Activated naive CD8-positive, alpha-beta T cell treated with anti-CD3 and anti-CD28 coated beads for 36 hours (primary cell): ENCODE results near the gene DUSP16. TPM values are rescaled to one million over a fixed set of nuclear protein-coding genes. Genes with fewer than 3 reads are reported as not detected.

ENCODE experiments used
- DNase-seq: peaks from one replicate; pipeline ENCODE4 v3.0.0; 2021
- H3K27ac Mint-ChIP-seq: one replicate; pipeline ENCODE4 v1.8.0; 2022; ENCODE audit warnings: mild to moderate bottlenecking, moderate library complexity, mixed read lengths
- H3K27me3 Mint-ChIP-seq: one replicate; pipeline ENCODE4 v1.8.0; 2022; ENCODE audit warnings: mild to moderate bottlenecking, mixed read lengths
- H3K36me3 Mint-ChIP-seq: one replicate; pipeline ENCODE4 v1.8.0; 2021; ENCODE audit warnings: mild to moderate bottlenecking, mixed read lengths
- H3K4me1 Mint-ChIP-seq: one replicate; pipeline ENCODE4 v1.8.0; 2021; ENCODE audit warnings: mixed read lengths
- H3K4me3 Mint-ChIP-seq: one replicate; pipeline ENCODE4 v1.8.0; 2022; ENCODE audit warnings: mild to moderate bottlenecking, moderate library complexity, mixed read lengths
- H3K9me3 Mint-ChIP-seq: one replicate; pipeline ENCODE4 v1.8.0; 2022; ENCODE audit warnings: mixed read lengths
- total RNA-seq, 2 experiments: library from RNA; stranded (reverse); gene quantifications; one replicate each; pipeline ENCODE4 v1.2.3, GENCODE V29; 2021

The DUSP16 gene
- total RNA-seq, 2 experiments from 2014 or later: 21.6 to 24.4 TPM

DNA sequence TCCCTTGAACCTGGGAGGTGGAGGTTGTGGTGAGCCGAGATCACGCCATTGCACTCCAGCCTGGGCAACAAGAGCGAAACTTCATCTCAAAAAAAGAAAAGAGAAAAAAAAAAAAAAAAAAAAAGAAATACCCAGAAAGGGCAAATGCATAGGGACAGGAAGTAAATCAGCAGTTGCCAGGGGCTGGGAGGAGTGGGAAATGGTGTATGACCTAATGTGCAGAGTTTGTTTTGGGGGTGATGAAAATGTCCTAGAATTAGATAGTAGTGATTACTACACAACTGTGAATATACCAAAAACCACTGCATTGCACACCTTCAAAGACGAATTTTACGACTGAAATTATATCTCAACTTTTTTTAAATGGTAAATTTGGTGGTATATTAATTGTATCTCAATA, 20.4 kb downstream of the DUSP16 start:
- Mint-ChIP-seq H3K36me3 (peaks cover 9% of the 10 kb centered on the region), H3K27ac (no peak overlapping the region), H3K9me3 (peaks cover 1% of the 10 kb centered on the region), H3K4me3 (no peak overlapping the region), H3K27me3 (no peaks in the 10 kb centered on the region), H3K4me1 (peaks cover 20% of the 10 kb centered on the region)
- no peak for DNase-seq

DNA sequence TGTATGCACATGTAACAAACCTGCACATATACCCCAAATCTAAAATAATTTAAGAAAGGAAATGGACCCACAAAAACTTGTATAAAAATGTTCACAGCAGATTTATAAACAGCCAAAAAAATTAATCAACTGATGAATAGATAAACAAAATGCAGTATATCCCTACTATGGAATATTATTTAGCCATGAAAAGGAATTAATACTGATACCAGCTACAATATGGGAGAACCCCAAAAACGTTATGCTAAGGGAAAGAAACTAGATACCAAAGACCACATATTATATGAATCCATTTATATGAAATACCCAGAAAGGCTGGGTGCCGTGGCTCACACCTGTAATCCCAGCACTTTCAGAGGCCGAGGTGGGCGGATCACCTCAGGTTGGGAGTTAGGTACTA, 20.9 kb downstream of the DUSP16 start:
- H3K27me3 Mint-ChIP-seq: no peaks in the 10 kb centered on the region
- peaks cover 1% of the 10 kb centered on the region for H3K9me3 Mint-ChIP-seq
- H3K36me3 Mint-ChIP-seq: peaks cover 9% of the 10 kb centered on the region
- H3K4me1 Mint-ChIP-seq: peaks cover 20% of the 10 kb centered on the region
- H3K27ac Mint-ChIP-seq: no peak overlapping the region
- no peak overlapping the region for H3K4me3 Mint-ChIP-seq
- DNase-seq: no peak

- peaks cover 9% of the 10 kb centered on the region for H3K36me3 Mint-ChIP-seq
- H3K4me3 Mint-ChIP-seq: no peak overlapping the region
- peaks cover 1% of the 10 kb centered on the region for H3K9me3 Mint-ChIP-seq
- H3K27me3 Mint-ChIP-seq: no peaks in the 10 kb centered on the region
- no peak for DNase-seq
- peaks cover 20% of the 10 kb centered on the region for H3K4me1 Mint-ChIP-seq
- no peak overlapping the region for H3K27ac Mint-ChIP-seq
Measured at GRCh38 chr12:12540261-12541013, 22.2 kb downstream of the DUSP16 start.

DNA sequence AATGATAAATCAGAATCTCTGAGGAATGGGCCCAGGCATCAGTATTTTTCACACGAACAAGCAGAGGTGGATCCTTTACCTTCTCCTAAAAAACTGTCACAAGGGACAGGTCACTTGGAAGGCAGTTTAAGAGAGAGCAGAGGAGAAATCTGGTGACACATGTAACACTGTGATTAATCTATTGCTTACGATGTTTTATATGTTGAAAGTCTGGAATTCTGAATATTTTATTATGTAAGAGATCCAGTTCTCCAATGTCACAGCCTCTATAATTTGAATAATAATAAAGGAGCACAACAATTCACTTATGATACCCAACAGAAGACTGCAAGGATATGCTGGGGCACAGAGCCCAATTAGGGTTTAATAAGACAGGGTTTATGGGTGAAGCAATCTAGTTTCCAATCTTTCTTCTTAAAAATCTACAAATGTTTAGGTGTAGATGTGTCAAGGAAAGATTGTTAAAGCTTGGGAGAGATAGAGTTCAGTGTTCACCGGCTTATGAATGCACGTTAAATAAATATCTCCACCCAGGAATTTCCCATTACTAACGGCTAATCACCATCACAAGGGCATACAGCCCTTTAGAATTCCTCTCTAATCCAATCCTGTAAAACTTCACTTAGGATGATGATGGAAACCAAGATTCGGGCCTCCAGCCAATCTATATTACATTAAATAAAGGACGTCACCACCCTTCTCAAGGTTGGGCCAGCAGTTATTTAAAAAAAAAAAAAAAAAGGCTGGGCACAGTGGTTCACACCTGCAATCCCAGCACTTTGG, 23.4 kb downstream of the DUSP16 start:
- peaks cover 1% of the 10 kb centered on the region for H3K9me3 Mint-ChIP-seq
- no peak overlapping the region for H3K4me3 Mint-ChIP-seq
- H3K27ac Mint-ChIP-seq: no peak overlapping the region
- H3K36me3 Mint-ChIP-seq: peaks cover 10% of the 10 kb centered on the region
- peaks cover 26% of the 10 kb centered on the region for H3K4me1 Mint-ChIP-seq
- no peak for DNase-seq
- H3K27me3 Mint-ChIP-seq: no peaks in the 10 kb centered on the region

GRCh38 chr12:12538535-12538934, 24.1 kb downstream of the DUSP16 start:
- DNase-seq: no peak
- H3K4me1 Mint-ChIP-seq: peaks cover 29% of the 10 kb centered on the region
- no peaks in the 10 kb centered on the region for H3K27me3 Mint-ChIP-seq
- H3K36me3 Mint-ChIP-seq: peaks cover 10% of the 10 kb centered on the region
- H3K9me3 Mint-ChIP-seq: peaks cover 1% of the 10 kb centered on the region
- H3K27ac Mint-ChIP-seq: no peak overlapping the region
- no peak overlapping the region for H3K4me3 Mint-ChIP-seq

DNA sequence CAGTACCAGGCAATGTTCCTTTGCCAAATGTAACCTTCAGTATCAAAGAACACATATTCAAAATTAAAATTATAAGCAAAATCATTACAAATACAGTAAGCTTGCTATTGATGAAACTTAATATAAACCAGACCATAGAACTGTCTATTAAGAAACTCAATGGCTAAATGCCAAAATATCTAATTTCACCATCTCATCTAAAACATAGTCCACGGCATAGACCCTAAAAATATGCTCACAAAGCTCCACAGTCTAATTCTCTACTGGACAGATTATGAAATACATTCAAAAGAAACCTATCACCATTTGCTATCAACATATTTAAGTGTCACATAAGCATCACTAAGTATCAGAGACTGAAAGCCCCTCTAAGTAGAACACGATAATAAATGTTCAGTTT, 25.2 kb downstream of the DUSP16 start:
- no peaks in the 10 kb centered on the region for H3K27me3 Mint-ChIP-seq
- H3K4me3 Mint-ChIP-seq: no peak overlapping the region
- H3K9me3 Mint-ChIP-seq: peaks cover 1% of the 10 kb centered on the region
- H3K4me1 Mint-ChIP-seq: peaks cover 31% of the 10 kb centered on the region
- H3K27ac Mint-ChIP-seq: no peak overlapping the region
- no peak for DNase-seq
- H3K36me3 Mint-ChIP-seq: peaks cover 10% of the 10 kb centered on the region

GRCh38 chr12:12534975-12535374, 27.7 kb downstream of the DUSP16 start:
- H3K27me3 Mint-ChIP-seq: no peaks in the 10 kb centered on the region
- DNase-seq: no peak
- no peak overlapping the region for H3K4me3 Mint-ChIP-seq
- H3K9me3 Mint-ChIP-seq: no peaks in the 10 kb centered on the region
- H3K36me3 Mint-ChIP-seq: peaks cover 9% of the 10 kb centered on the region
- peaks cover 27% of the 10 kb centered on the region for H3K4me1 Mint-ChIP-seq
- H3K27ac Mint-ChIP-seq: peak overlapping the region; percentile 81

DNA sequence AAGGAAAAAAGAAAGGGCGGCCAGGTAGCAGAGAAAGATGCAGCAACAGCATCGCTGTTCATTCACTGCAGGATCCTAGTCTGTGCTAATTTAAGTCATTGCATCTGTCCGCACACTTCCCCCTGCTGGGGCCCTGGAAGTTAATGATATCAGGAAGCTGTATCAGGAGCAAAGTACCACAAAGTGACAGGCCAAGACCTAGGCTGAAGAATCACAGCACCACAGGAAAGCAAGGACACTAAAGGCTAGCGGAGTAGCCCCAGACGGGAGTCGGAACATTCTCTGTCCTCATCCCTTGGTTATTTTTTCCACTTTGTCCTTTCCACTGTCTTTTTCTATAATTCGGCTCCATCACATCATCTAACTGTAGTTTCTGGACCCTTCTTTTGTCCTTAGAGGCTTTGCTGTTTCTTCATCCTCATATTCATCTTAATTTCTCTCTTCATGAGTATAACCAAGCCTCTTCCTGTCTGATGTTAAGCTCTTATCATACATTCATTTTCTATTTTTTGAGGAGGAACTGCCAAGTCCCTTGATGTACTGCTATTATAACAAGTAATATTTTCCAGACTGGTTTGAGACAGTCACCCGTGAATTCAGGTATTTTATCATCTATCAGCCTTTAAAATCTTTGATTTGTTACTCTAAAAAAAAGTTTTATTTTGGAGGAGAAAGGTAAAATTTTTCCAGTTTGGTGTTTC, 28.3 kb downstream of the DUSP16 start:
- Mint-ChIP-seq H3K4me1 (peaks cover 33% of the 10 kb centered on the region), H3K27me3 (no peaks in the 10 kb centered on the region), H3K9me3 (peaks cover 2% of the 10 kb centered on the region), H3K36me3 (peaks cover 16% of the 10 kb centered on the region), H3K4me3 (no peak overlapping the region), H3K27ac (peak overlapping the region; percentile 81)
- no peak for DNase-seq

- H3K9me3 Mint-ChIP-seq: peaks cover 2% of the 10 kb centered on the region
- peaks cover 33% of the 10 kb centered on the region for H3K4me1 Mint-ChIP-seq
- peak overlapping the region; percentile 81 for H3K27ac Mint-ChIP-seq
- peaks cover 18% of the 10 kb centered on the region for H3K36me3 Mint-ChIP-seq
- no peak for DNase-seq
- H3K27me3 Mint-ChIP-seq: no peaks in the 10 kb centered on the region
- no peak overlapping the region for H3K4me3 Mint-ChIP-seq
Measured at GRCh38 chr12:12533238-12533829, 29.3 kb downstream of the DUSP16 start.

DNA sequence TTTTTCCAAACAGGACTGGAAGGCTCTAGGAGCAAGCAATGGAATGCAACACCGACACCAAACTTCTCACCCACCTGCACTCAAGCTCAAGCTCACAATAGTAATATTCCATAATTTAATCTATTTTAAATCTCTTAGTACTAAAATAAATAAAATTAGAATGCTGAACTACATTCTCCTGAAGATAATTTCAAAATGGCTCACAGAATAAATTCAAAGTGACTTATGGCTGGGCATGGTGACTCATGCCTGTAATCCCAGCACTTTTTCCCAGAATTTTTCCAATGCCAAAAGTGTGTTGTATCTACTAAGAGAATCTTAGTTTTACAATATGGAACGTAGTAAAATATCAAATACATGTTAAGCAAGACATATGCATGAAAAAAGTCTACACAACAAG, 31.5 kb downstream of the DUSP16 start:
- Mint-ChIP-seq H3K27me3 (no peaks in the 10 kb centered on the region), H3K4me3 (no peak overlapping the region), H3K9me3 (peaks cover 2% of the 10 kb centered on the region), H3K4me1 (peaks cover 50% of the 10 kb centered on the region), H3K36me3 (peaks cover 18% of the 10 kb centered on the region), H3K27ac (no peak overlapping the region)
- no peak for DNase-seq

- H3K4me1 Mint-ChIP-seq: peaks cover 48% of the 10 kb centered on the region
- H3K4me3 Mint-ChIP-seq: no peak overlapping the region
- peak overlapping the region; percentile 74 for H3K27ac Mint-ChIP-seq
- peaks cover 17% of the 10 kb centered on the region for H3K36me3 Mint-ChIP-seq
- H3K27me3 Mint-ChIP-seq: no peaks in the 10 kb centered on the region
- peaks cover 2% of the 10 kb centered on the region for H3K9me3 Mint-ChIP-seq
- DNase-seq: no peak
Measured at GRCh38 chr12:12529783-12530421, 32.8 kb downstream of the DUSP16 start.

DNA sequence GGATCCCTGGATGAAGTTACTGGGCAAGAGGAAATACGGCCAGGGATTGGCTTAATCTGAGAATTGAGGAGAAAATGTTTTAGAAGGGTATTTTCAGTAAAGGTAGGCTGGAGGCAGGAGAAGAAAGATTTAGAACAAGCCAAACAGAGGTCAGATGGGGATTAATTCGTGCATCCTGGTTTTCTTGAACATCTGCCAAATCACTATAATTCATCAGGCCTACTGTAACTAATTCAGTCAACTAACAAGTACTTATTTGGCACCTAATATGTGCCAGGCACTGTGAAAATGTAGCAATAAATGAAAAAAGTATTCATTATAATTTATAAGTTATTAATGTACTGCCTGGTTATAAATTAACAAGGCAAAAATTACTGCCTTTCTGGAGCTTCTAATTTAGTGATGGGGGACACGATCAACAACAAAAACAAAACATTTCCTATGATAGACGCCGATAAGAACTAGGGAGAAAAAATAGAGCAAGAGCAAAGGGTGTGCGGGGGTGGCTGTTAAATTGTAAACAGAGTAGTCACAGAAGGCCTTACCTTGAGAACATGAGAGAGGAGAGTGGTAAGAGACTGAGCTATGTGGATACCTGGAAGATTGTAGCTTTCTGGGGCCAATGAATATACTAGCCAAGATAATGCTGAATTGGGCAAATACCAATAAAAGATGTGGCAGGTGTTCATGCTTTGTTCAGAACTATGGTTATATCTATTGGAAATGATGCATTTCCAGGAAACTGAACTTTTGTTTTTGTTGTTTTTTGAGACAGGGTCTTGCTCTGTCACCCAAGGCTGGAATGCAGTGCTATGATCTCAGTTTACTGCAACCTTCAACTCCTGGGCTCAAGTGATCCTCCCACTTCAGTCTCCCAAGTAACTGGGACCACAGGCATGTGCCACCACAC, 34.0 kb downstream of the DUSP16 start:
- Mint-ChIP-seq H3K27me3 (no peaks in the 10 kb centered on the region), H3K4me1 (peaks cover 39% of the 10 kb centered on the region), H3K27ac (peak overlapping the region; percentile 82), H3K36me3 (peaks cover 17% of the 10 kb centered on the region), H3K4me3 (no peak overlapping the region), H3K9me3 (peaks cover 2% of the 10 kb centered on the region)
- DNase-seq: no peak

GRCh38 chr12:12527820-12528296, 34.8 kb downstream of the DUSP16 start:
- Mint-ChIP-seq H3K4me1 (peaks cover 36% of the 10 kb centered on the region), H3K9me3 (peaks cover 2% of the 10 kb centered on the region), H3K36me3 (peaks cover 17% of the 10 kb centered on the region), H3K4me3 (no peak overlapping the region), H3K27ac (peak overlapping the region; percentile 82), H3K27me3 (no peaks in the 10 kb centered on the region)
- no peak for DNase-seq

DNA sequence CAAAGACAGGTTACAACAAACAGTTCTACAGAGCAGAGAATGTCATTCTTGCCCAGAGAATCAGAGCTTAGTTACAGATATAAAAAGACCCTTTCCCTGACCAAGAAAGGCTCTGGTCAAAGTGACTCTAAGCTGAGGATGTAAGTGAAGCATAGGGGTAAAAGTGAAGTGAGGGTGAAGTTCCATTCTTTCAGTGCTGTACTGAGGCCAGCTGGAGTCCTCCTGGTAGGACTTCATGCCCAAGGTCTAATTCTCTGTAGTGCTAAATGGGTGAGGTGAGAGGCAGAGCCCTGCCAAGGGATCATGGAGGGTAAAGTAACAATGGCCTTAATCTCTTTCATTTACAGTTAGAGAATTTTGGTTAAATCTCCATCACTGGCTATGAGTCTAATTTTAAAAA, 38.5 kb downstream of the DUSP16 start:
- Mint-ChIP-seq H3K27me3 (no peaks in the 10 kb centered on the region), H3K4me1 (peaks cover 30% of the 10 kb centered on the region), H3K9me3 (no peaks in the 10 kb centered on the region), H3K27ac (no peak overlapping the region), H3K4me3 (no peak overlapping the region), H3K36me3 (peaks cover 8% of the 10 kb centered on the region)
- DNase-seq: no peak
